GM13977 (cell line): ENCODE results near the gene BET1L.

ENCODE experiments used
- DNase-seq: peaks from one replicate; pipeline ENCODE4 v3.0.0; 2012; ENCODE audit warnings: low spot score
- CTCF ChIP-seq: IDR thresholded peaks from 2 replicates; pipeline ENCODE4 v1.5.1; 2012; ENCODE audit warnings: mild to moderate bottlenecking, control low read depth; ENCODE audit not compliant: insufficient read depth; ENCODE audit errors: extremely low read depth, missing control alignments
- in situ Hi-C: fragments of 300-500 bp; cut with MboI; formaldehyde crosslinking; loops from one replicate; pipeline ENCODE4 v1.12.0; 2022; ENCODE audit warnings: low sequenced_read_pairs, low pct_unique_long_range_greater_than_20kb, mixed read lengths, inconsistent platforms; ENCODE audit not compliant: unreplicated experiment

BET1L gene

GRCh38 chr11:201966-202365 lies 5.2 kb downstream of the BET1L start:
- DNase-seq = no peak
- no peak for TF ChIP-seq CTCF
- in situ Hi-C loops = no loop called here

- in situ Hi-C loops = no loop called here
- no peak for TF ChIP-seq CTCF
Measured at GRCh38 chr11:200224-201003, 6.8 kb downstream of the BET1L start.

DNA sequence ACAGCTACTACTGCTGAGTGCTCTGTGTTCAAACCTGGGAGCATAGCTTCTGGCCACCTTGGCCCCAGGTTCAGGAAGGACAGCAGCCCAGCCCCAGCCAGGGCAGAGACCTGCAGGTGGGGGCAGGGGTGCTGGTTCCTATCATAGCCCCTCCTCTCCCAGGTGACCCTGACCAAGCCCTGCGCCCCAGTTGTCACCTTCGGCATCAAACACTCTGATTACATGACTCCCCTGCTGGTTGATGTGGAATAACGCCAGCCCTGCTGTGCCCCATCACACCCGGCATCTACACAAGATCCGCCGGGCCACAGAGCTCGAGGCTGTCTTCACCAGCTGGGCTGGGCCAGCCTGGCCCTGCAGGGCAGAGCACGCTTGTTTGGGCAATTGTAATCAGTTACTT lies 7.4 kb downstream of the BET1L start:
- no peak for DNase-seq
- in situ Hi-C loops = no loop called here
- TF ChIP-seq CTCF = no peak

More at GRCh38 chr11:200224-201003, 6.8 kb downstream of the BET1L start:
- no peak for DNase-seq

DNA sequence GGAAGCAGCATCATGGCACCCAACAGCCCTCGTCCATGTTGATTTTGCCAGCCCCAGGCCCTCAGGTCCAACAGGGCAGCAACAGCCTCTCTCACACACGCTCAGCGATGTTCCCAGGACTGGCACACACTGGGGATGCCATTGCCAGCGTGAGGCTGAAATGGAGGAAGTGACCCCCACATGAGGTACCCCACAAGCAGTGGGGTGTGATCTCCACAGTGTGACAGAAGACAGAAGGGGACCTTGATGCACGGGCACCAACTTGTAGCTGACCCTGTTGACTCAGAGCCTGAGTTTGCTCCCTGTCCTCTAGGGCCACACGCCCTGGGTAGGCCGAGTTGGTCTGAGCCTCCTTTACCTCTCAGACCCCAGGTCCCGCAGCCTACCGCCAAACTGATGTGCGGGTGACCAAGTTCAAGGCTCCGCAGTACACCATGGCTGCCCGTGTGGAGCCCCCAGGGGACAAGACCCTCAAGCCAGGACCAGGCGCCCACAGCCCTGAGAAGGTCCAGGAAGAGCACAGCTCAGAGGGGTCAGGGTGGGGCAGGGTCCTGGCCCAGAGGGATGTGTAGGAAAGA lies 8.1 kb downstream of the BET1L start:
- TF ChIP-seq CTCF = no peak
- no peak for DNase-seq
- in situ Hi-C loops = no loop called here

GRCh38 chr11:198236-198806 lies 8.9 kb downstream of the BET1L start:
- in situ Hi-C loops = no loop called here
- DNase-seq = no peak
- TF ChIP-seq CTCF = no peak

- in situ Hi-C loops = no loop called here
- no peak for TF ChIP-seq CTCF
- DNase-seq = no peak
Measured at GRCh38 chr11:197741-198235, 9.4 kb downstream of the BET1L start.
